OCI-LY3 (cell line): ENCODE measurements around the gene KCNJ12.

ENCODE experiments used
- EZH2phosphoT487 ChIP-seq: fragments of 200-600 bp; shearing (Covaris generic); IDR thresholded peaks from 2 replicates; pipeline ENCODE4 v1.6.1; 2018; ENCODE audit warnings: antibody characterized with exemption, mixed run types, low read depth
- TF ChIP-seq, protein P1 (sequence below): fragments of 200-600, 300-600 bp; sonication (generic); IDR thresholded peaks from 2 replicates; pipeline ENCODE4 v1.5.1; 2014; ENCODE audit warnings: antibody characterized with exemption, low read length, low read depth

DNA sequence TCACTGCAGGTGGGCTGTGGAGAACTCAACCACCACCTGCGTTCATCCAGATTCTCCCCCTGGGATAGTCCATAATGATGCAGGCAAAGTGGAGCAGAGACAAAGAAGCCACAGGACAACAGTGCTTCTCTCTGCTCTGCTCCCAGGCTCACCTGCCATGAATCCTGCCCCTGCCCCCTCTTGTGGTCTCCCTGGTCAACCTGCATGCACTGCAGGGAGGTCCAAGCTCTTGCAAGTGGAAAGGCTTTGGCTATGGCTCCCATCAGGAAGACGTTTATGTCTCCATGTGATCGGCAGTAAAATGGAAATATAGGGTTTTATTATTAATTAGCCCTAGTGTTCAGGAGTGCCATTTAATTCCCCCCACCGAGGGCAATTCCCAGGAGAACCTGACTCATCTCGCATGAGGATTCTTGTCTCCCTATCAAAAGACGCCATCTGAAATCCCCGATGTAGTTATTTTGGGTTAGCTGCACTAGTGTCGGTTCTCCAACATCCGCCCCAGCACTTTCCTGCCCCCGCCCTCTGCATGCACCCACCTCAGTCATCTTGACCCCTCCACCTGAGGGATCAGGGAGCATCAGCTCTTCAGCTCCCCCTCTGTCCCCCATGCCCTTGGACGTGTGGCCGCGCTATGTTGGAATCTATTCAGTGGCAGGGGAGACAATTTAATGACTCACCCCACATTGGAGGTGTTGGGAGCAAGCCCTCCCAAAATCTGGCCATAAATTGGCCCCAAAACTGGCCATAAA lies 91.8 kb downstream of the KCNJ12 start:
- TF ChIP-seq, protein P1, sequence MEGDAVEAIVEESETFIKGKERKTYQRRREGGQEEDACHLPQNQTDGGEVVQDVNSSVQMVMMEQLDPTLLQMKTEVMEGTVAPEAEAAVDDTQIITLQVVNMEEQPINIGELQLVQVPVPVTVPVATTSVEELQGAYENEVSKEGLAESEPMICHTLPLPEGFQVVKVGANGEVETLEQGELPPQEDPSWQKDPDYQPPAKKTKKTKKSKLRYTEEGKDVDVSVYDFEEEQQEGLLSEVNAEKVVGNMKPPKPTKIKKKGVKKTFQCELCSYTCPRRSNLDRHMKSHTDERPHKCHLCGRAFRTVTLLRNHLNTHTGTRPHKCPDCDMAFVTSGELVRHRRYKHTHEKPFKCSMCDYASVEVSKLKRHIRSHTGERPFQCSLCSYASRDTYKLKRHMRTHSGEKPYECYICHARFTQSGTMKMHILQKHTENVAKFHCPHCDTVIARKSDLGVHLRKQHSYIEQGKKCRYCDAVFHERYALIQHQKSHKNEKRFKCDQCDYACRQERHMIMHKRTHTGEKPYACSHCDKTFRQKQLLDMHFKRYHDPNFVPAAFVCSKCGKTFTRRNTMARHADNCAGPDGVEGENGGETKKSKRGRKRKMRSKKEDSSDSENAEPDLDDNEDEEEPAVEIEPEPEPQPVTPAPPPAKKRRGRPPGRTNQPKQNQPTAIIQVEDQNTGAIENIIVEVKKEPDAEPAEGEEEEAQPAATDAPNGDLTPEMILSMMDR = no peak
- no peak for TF ChIP-seq EZH2phosphoT487
